ENCODE results near the gene TNFRSF25. TPM values are rescaled to one million over a fixed set of nuclear protein-coding genes. Genes with fewer than 3 reads are reported as not detected.
A peak's percentile ranks its signal among the peaks of the same experiment; 100 is the strongest.

Gene TNFRSF25
- polyA plus RNA-seq, 1 of the 3 experiments (the other 2 are of a cell fraction) = 20.8 TPM

- H3K27ac ChIP-seq (ENCODE audit: low read depth in 2 of 2, low read length in 1 of 2) = no peak overlapping the region
- 91% methylated on average over 7 of the region's 10 CpGs for WGBS (ENCODE audit: low lambda C conversion rate)
- no peak overlapping the region for H3K4me2 ChIP-seq
- no peak for TF ChIP-seq CHD2 (IDR thresholded peaks at IDR 0.05; ENCODE audit: low read length, partially characterized antibody)
- peak; percentile 46 for TF ChIP-seq CTCF (IDR thresholded peaks at IDR 0.05)
- peaks cover 0 to 43% of the 10 kb centered on the region in 2 experiments for H3K36me3 ChIP-seq (replicated peaks in 1 of 2; ENCODE audit: control insufficient read depth in 1 of 2, insufficient read depth in 2 of 2, low read length in 1 of 2)
- H3F3A ChIP-seq (replicated peaks; ENCODE audit: insufficient read depth) = no peaks in the 10 kb centered on the region
- DNase-seq = no peak
- H2AFZ ChIP-seq (ENCODE audit: low read depth) = no peak overlapping the region
- H3K79me2 ChIP-seq (ENCODE audit: insufficient read depth) = no peaks in the 10 kb centered on the region
- H4K20me1 ChIP-seq (ENCODE audit: insufficient read depth) = no peaks in the 10 kb centered on the region
- H3K9me3 ChIP-seq = no peaks in the 10 kb centered on the region
- H3K4me1 ChIP-seq (ENCODE audit: control insufficient read depth in 1 of 2, insufficient read depth in 2 of 2, low read depth in 1 of 2, low read length in 1 of 2) = peaks cover 0 to 2% of the 10 kb centered on the region in 2 experiments; a peak in 1 of 4 replicates
- POLR2A ChIA-PET = no interaction called here
- H3K27me3 ChIP-seq (ENCODE audit: insufficient read depth) = no peaks in the 10 kb centered on the region
- CTCF ChIA-PET = interaction anchor here (1.2 to 3.0 kb wide), 6 partner anchors 14 to 82 kb away, joined by 4 to 14 read pairs (median 6); partner anchors contain the start of gene NOL9
- H3K4me3 ChIP-seq (ENCODE audit: low read depth in 2 of 2, low read length in 1 of 2) = no peak overlapping the region
- no peaks in the 10 kb centered on the region for H3K9me2 ChIP-seq
- H3K9ac ChIP-seq = no peak overlapping the region
Measured at GRCh38 chr1:6472391-6472790, 6.4 kb upstream of the TNFRSF25 start.

- Histone ChIP-seq H3K36me3 (replicated peaks in 1 of 2; ENCODE audit: control insufficient read depth in 1 of 2, insufficient read depth in 2 of 2, low read length in 1 of 2) (peaks cover 0 to 43% of the 10 kb centered on the region in 2 experiments), H3F3A (replicated peaks; ENCODE audit: insufficient read depth) (no peaks in the 10 kb centered on the region), H3K9me2 (no peaks in the 10 kb centered on the region), H3K9me3 (no peaks in the 10 kb centered on the region), H4K20me1 (ENCODE audit: insufficient read depth) (no peaks in the 10 kb centered on the region), H3K4me2 (no peak overlapping the region), H3K9ac (no peak overlapping the region), H3K27me3 (ENCODE audit: insufficient read depth) (no peaks in the 10 kb centered on the region), H3K79me2 (ENCODE audit: insufficient read depth) (no peaks in the 10 kb centered on the region), H2AFZ (ENCODE audit: low read depth) (no peak overlapping the region), H3K27ac (ENCODE audit: low read depth in 2 of 2, low read length in 1 of 2) (no peak overlapping the region), H3K4me3 (ENCODE audit: low read depth in 2 of 2, low read length in 1 of 2) (no peak overlapping the region), H3K4me1 (ENCODE audit: control insufficient read depth in 1 of 2, insufficient read depth in 2 of 2, low read depth in 1 of 2, low read length in 1 of 2) (peaks cover 0 to 2% of the 10 kb centered on the region in 2 experiments; a peak in 1 of 4 replicates)
- TF ChIP-seq JUND (IDR thresholded peaks at IDR 0.05) (no peak), SIN3A (IDR thresholded peaks at IDR 0.05; ENCODE audit: borderline replicate concordance, low read depth, low read length) (no peak), NFIC (IDR thresholded peaks at IDR 0.05; ENCODE audit: borderline replicate concordance) (no peak), EP300 (IDR thresholded peaks at IDR 0.05; ENCODE audit: borderline replicate concordance in 1 of 2, low read depth in 1 of 2, low read length in 1 of 2) (no peak), FOSL2 (IDR thresholded peaks at IDR 0.05; ENCODE audit: borderline replicate concordance, low read depth) (no peak), MAX (IDR thresholded peaks at IDR 0.05; ENCODE audit: low read depth) (no peak), MXI1 (IDR thresholded peaks at IDR 0.05; ENCODE audit: low read depth, low read length) (no peak), CTCF (IDR thresholded peaks at IDR 0.05) (no peak), TCF12 (IDR thresholded peaks at IDR 0.05) (no peak)
- DNase-seq = no peak
- WGBS (ENCODE audit: low lambda C conversion rate) = 96% methylated on average over 6 of the region's 7 CpGs
- ChIA-PET CTCF (interaction anchor here (1.2 to 3.0 kb wide), 6 partner anchors 14 to 82 kb away, joined by 4 to 14 read pairs (median 6); partner anchors contain the start of gene NOL9), POLR2A (no interaction called here)
Measured at GRCh38 chr1:6471970-6472368, 6.0 kb upstream of the TNFRSF25 start.
